ENCODE data around the gene DCDC2.
A peak's percentile ranks its signal among the peaks of the same experiment; 100 is the strongest.

Gene DCDC2

GRCh38 chr6:24140591-24140990 is 217.3 kb downstream of the DCDC2 start:
- DNase-seq, result no peak

DNA sequence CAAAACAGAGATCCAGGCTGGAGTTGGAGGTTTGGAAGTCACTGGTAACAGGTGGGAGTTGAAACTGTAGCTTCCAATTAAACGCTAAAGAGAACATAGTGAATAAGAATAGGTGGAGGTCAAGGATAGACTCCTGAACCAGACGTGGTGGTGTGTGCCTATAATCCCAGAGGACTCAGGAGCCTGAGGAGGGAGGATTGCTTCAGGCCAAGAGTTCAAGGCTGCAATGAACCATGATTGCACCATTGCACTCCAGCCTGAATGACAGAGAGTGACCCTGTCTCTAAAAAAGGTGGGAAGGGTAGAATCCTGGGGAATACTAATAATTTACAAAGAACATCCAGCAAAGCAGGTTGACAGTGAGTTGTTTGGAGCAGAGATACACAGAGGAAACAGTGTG is 218.2 kb downstream of the DCDC2 start:
- DNase-seq, result no peak

- no peak for DNase-seq
Observed at GRCh38 chr6:24139080-24139479, 218.8 kb downstream of the DCDC2 start.

DNA sequence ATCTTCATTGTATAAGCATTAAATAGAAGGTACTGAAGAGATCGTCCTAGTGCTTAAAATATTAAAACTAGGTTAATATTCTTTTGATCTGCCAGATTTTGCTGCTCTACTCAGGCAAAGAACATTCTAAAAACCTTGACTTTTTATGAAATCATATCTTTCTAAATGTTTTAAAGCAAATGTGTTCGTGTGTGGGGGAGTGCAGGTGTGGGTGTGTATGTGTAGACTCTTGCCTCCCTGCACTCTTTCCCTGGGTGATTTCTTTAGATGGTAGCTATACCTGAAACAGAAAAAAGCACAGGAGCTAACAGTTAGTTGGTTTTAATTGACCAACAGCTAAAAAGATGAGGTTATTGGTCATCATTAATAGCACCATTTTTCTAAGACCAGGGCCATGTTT is 226.1 kb downstream of the DCDC2 start:
- DNase-seq, result no peak

GRCh38 chr6:24127316-24127715 is 230.5 kb downstream of the DCDC2 start:
- DNase-seq, result no peak

DNA sequence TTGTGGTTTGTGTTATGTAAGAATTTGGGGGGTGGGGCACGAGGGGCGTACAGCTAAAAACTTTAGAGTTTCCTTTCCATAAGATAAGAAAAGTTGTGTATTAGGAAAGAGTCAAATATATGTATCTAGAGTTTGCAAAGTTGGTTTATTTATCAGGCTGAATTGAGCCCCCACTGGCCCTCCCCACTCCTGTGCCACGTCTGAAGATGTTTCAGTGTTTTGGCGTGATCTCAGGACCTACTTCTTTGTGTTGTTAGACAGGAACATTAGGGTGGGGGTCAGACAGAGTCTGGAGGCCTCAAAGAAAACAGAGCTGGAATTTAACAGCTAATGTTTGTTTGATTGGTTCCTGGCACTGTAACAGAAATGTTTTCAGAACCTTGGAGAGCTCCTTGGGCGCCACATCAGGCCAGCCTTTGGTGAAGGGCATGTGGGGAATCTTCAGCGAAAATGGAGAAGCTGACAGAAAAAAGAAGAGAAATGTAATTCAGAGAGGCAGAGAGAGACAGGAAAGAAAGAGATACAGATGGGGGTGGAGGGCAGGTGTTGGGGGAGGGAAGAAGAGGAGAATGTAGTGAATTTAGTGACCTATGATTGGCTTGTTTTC is 231.2 kb downstream of the DCDC2 start:
- peak; percentile 5 for DNase-seq

DNA sequence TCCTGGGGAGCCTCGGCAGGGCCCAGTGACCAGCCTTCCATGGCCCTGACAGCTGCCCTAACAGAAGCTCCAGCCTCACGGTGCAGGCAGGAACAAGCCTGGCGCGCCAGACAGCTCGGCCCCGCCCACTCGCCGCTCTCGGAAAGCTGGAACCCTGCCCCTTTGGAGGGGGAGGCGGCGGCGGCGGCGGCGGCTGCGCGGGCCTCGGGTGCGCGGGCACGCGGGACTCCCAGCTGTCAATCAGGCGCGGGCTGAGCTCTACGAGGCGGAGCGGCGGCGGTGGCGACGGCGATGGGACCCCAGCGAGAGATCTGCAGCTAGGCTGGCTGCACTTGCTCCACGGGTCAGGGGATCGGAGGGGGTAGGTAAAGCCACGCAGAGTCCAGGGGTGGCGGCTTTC is 231.9 kb downstream of the DCDC2 start, which contains the start of gene NRSN1:
TSS of gene NRSN1 (plus strand) at position 236 of the 400 bp plus-strand sequence. CDS start 8,113 bp downstream, outside the sequence.
- DNase-seq, result no peak

- DNase-seq, result no peak
Observed at GRCh38 chr6:24122139-24122538, 235.7 kb downstream of the DCDC2 start.

All from CD4-positive, alpha-beta T cell treated with Interleukin-17A for 1 hour (primary cell).